Natural killer cell (primary cell): ENCODE measurements around the gene FAM229B. TPM values are rescaled to one million over a fixed set of nuclear protein-coding genes. Genes with fewer than 3 reads are reported as not detected.
A peak's percentile ranks its signal among the peaks of the same experiment; 100 is the strongest.
"Not testable (repeated sequence)": the region's sequence is repeated elsewhere in the genome, so short reads cannot be mapped to it uniquely, and the experiment has no call there.

Source experiments
- ATAC-seq, 3 donors: fragments of 150-1000 bp in 2 of 3; fragments of 200-7000 bp in 1 of 3; cut with Tn5 transposase; 1 replicate in 1 of 3; 2 replicates in 2 of 3; pipeline ENCODE4 v1.10.0; 2021; ENCODE audit warnings: mild to moderate bottlenecking in 2 of 3, moderate library complexity in 2 of 3
- DNase-seq, 2 donors: peaks; one replicate each; pipeline versions ENCODE4 v3.0.0 to v3.0.0-alpha.2; 2013 to 2021; ENCODE audit warnings: mixed read lengths in 1 of 2
- H3K27ac ChIP-seq: one replicate; pipeline ENCODE4 v1.5.1; 2013; ENCODE audit warnings: mild to moderate bottlenecking, low read length
- H3K27me3 ChIP-seq: one replicate; pipeline ENCODE4 v1.6.1; 2013; ENCODE audit warnings: low read length; ENCODE audit not compliant: control insufficient read depth, insufficient read depth
- H3K36me3 ChIP-seq: one replicate; pipeline ENCODE4 v1.6.1; 2013; ENCODE audit warnings: low read length; ENCODE audit not compliant: control insufficient read depth, insufficient read depth
- H3K4me1 ChIP-seq: one replicate; pipeline ENCODE4 v1.6.1; 2013; ENCODE audit warnings: low read length; ENCODE audit not compliant: control insufficient read depth, insufficient read depth
- H3K4me3 ChIP-seq: one replicate; pipeline ENCODE4 v1.5.1; 2013; ENCODE audit warnings: low read length
- H3K9me3 ChIP-seq: one replicate; pipeline ENCODE4 v1.6.1; 2013; ENCODE audit warnings: low read length; ENCODE audit not compliant: control insufficient read depth, insufficient read depth
- H3K27ac Mint-ChIP-seq, 2 donors: one replicate each; pipeline ENCODE4 v1.8.0; 2022; ENCODE audit warnings: mild to moderate bottlenecking in 2 of 2, mixed read lengths in 2 of 2, moderate library complexity in 1 of 2
- H3K27me3 Mint-ChIP-seq, 2 donors: one replicate each; pipeline ENCODE4 v1.8.0; 2022; ENCODE audit warnings: low read depth in 2 of 2, mixed read lengths in 2 of 2
- H3K36me3 Mint-ChIP-seq: one replicate; pipeline ENCODE4 v1.8.0; 2022; ENCODE audit warnings: mixed read lengths
- H3K4me1 Mint-ChIP-seq, 2 donors: one replicate each; pipeline ENCODE4 v1.8.0; 2022; ENCODE audit warnings: mixed read lengths in 2 of 2
- H3K4me3 Mint-ChIP-seq: one replicate; pipeline ENCODE4 v1.8.0; 2022; ENCODE audit warnings: mild to moderate bottlenecking, moderate library complexity, mixed read lengths
- H3K9me3 Mint-ChIP-seq, 2 donors: one replicate each; pipeline ENCODE4 v1.8.0; 2022; ENCODE audit warnings: mixed read lengths in 2 of 2
- WGBS: methylation state at CpG from one replicate; pipeline ENCODE4 v1.1.7; 2013; ENCODE audit warnings: missing lambda C conversion rate; ENCODE audit not compliant: insufficient coverage; 5-methylcytosine and 5-hydroxymethylcytosine counted together
- intact Hi-C: fragments of 100-400 bp; cut with micrococcal nuclease; formaldehyde crosslinking; loops from one replicate; pipeline ENCODE4 v1.14.2; 2022
- total RNA-seq, 4 donors: library from RNA; stranded (reverse); fragments of 120-200 nt in 1 of 4; gene quantifications; one replicate each; pipeline versions ENCODE4 v1.2.3 to v1.2.4, GENCODE V29; 2013 to 2022
- TF ChIP-seq, protein P1 (sequence below): fragments of 200-600 bp; IDR thresholded peaks from one replicate; pipeline ENCODE4 v1.8.0; 2022; ENCODE audit warnings: antibody characterized with exemption

Gene FAM229B
- total RNA-seq, 3 donors from 2014 or later (not counting 1 experiment from before 2014, with no cell fraction given), result 0.97 to 1.1 (median 0.99) TPM

DNA sequence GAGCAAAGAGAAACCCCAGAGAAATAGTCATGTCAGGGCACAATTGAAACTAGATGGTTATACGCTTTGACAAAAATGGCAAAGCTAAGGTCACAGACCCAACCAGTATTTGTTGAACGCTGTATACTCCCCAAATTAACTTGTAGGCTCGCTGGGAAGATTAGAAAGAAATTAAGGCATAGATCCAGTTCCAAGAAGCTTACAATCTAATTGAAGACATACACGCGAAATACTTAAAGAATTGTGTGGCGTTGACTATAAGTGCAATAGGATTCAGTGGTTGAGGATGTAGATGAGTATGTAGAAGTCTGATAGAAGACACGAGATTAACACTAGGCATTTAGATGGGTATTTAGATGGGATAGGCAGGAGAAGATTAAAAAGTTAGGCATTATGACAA, 525 bp downstream of the FAM229B start:
- 35% methylated on average over 7 of the region's 7 CpGs for WGBS
- Mint-ChIP-seq H3K36me3 (no peaks in the 10 kb centered on the region), H3K27me3 (peaks cover 28 to 38% of the 10 kb centered on the region in 2 donors)

DNA sequence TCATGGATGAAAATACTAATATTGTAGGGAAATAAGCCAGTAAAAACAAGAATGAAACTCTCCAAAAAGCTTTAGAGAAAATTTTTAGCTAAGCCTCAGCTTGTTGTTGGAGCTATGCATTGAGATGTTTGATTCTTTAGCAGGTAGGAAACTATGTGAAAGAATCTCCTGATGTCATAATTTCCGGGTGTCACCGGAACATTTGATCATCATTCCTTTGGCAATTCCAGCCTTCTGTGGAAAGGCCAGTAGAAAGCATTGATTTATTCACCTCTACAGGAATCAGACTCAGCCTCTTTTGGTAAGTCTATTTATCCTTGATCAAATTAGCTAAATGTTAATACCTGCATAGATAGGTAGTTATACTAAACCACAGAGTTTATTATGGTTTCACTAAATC, 9.5 kb downstream of the FAM229B start:
- no peak for DNase-seq
- no peak overlapping the region for H3K4me3 ChIP-seq
- H3K27ac ChIP-seq, result no peak overlapping the region
- no peak overlapping the region for H3K27ac Mint-ChIP-seq
- H3K9me3 ChIP-seq, result no peaks in the 10 kb centered on the region
- no peaks in the 10 kb centered on the region for H3K4me1 Mint-ChIP-seq
- no peaks in the 10 kb centered on the region for H3K4me1 ChIP-seq
- H3K36me3 Mint-ChIP-seq, result no peaks in the 10 kb centered on the region
- no peak overlapping the region for H3K4me3 Mint-ChIP-seq
- no peak for ATAC-seq
- TF ChIP-seq, protein P1, sequence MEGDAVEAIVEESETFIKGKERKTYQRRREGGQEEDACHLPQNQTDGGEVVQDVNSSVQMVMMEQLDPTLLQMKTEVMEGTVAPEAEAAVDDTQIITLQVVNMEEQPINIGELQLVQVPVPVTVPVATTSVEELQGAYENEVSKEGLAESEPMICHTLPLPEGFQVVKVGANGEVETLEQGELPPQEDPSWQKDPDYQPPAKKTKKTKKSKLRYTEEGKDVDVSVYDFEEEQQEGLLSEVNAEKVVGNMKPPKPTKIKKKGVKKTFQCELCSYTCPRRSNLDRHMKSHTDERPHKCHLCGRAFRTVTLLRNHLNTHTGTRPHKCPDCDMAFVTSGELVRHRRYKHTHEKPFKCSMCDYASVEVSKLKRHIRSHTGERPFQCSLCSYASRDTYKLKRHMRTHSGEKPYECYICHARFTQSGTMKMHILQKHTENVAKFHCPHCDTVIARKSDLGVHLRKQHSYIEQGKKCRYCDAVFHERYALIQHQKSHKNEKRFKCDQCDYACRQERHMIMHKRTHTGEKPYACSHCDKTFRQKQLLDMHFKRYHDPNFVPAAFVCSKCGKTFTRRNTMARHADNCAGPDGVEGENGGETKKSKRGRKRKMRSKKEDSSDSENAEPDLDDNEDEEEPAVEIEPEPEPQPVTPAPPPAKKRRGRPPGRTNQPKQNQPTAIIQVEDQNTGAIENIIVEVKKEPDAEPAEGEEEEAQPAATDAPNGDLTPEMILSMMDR, result no peak
- H3K9me3 Mint-ChIP-seq, result no peaks in the 10 kb centered on the region
- no peaks in the 10 kb centered on the region for H3K27me3 ChIP-seq
- H3K27me3 Mint-ChIP-seq, result peaks cover 16 to 26% of the 10 kb centered on the region in 2 donors
- 94% methylated on average over 2 of the region's 2 CpGs for WGBS
- intact Hi-C loops, result no loop called here
- no peaks in the 10 kb centered on the region for H3K36me3 ChIP-seq

More for the DNA sequence above, 525 bp downstream of the FAM229B start:
- Mint-ChIP-seq H3K4me1 (peaks cover 0 to 5% of the 10 kb centered on the region in 2 donors), H3K27ac (no peak overlapping the region), H3K4me3 (no peak overlapping the region), H3K9me3 (no peaks in the 10 kb centered on the region)
- H3K4me1 ChIP-seq, result no peaks in the 10 kb centered on the region
- no peak for ATAC-seq
- TF ChIP-seq, protein P1, result no peak
- H3K27me3 ChIP-seq, result peaks cover 20% of the 10 kb centered on the region
- H3K4me3 ChIP-seq, result peak overlapping the region; percentile 86
- intact Hi-C loops, result loop anchor here (1.0 to 5.0 kb wide), 4 partner anchors 75 to 829 kb away; partner anchors contain the start of genes FYN and REV3L
- no peaks in the 10 kb centered on the region for H3K9me3 ChIP-seq
- peak overlapping the region; percentile 90 for H3K27ac ChIP-seq
- no peak for DNase-seq
- H3K36me3 ChIP-seq, result peaks cover 8% of the 10 kb centered on the region

DNA sequence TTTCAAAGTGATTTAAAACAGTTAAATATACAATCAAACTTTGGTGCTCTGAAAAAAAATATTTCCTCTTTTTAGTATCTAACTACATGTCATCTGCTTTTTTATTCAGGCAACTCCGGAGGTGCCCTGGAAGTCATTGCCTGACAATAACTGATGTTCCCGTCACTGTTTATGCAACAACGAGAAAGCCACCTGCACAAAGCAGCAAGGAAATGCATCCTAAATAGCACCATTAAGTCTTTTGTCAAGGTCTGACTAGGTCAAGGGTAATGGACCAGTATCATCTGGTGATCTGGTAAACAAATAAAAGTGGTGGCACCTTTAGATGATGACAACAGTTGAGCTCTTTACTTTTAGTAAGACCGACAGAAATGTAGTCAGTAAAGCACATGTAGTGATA, 13.2 kb downstream of the FAM229B start:
- Mint-ChIP-seq H3K9me3 (peaks cover 0 to 3% of the 10 kb centered on the region in 2 donors), H3K27me3 (peaks cover 7 to 35% of the 10 kb centered on the region in 2 donors), H3K27ac (no peak overlapping the region), H3K4me3 (no peak overlapping the region), H3K36me3 (peaks cover 11% of the 10 kb centered on the region), H3K4me1 (no peaks in the 10 kb centered on the region)
- TF ChIP-seq, protein P1, result no peak
- intact Hi-C loops, result no loop called here
- Histone ChIP-seq H3K27me3 (no peaks in the 10 kb centered on the region), H3K36me3 (no peaks in the 10 kb centered on the region), H3K4me3 (no peak overlapping the region), H3K27ac (no peak overlapping the region), H3K4me1 (no peaks in the 10 kb centered on the region), H3K9me3 (no peaks in the 10 kb centered on the region)
- 93% methylated on average over 4 of the region's 4 CpGs for WGBS
- no peak for ATAC-seq
- DNase-seq, result no peak

DNA sequence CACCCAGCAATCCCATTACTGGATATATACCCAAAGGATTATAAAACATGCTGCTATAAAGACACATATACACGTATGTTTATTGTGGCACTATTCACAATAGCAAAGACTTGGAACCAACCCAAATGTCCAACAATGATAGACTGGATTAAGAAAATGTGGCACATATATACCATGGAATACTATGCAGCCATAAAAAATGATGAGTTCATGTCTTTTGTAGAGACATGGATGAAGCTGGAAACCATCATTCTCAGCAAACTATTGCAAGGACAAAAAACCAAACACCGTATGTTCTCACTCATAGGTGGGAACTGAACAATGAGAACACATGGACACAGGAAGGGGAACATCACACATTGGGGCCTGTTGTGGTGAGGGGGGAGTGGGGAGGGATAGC, 18.6 kb downstream of the FAM229B start:
- DNase-seq, H3K36me3 ChIP-seq, ATAC-seq, H3K4me1 Mint-ChIP-seq, H3K27ac ChIP-seq, H3K4me3 Mint-ChIP-seq, H3K9me3 ChIP-seq, H3K9me3 Mint-ChIP-seq, intact Hi-C loops, H3K27ac Mint-ChIP-seq, H3K4me3 ChIP-seq, H3K27me3 ChIP-seq, H3K4me1 ChIP-seq: not testable (repeated sequence)
- Mint-ChIP-seq H3K36me3 (peaks cover 11% of the 10 kb centered on the region), H3K27me3 (peaks cover 6 to 49% of the 10 kb centered on the region in 2 donors)
- WGBS, result no CpG with 5 or more reads among the region's 2 CpGs
